Skeletal muscle satellite cell (primary cell): ENCODE results near the gene SEMG1. TPM values are rescaled to one million over a fixed set of nuclear protein-coding genes. Genes with fewer than 3 reads are reported as not detected.

ENCODE experiments used
- H3K27me3 ChIP-seq: 2 replicates; pipeline ENCODE4 v1.7.0; 2013; ENCODE audit warnings: low read length; ENCODE audit not compliant: control insufficient read depth, insufficient read depth
- H3K36me3 ChIP-seq: 2 replicates; pipeline ENCODE4 v1.7.0; 2013; ENCODE audit warnings: mild to moderate bottlenecking, control low read depth, low read length; ENCODE audit not compliant: insufficient read depth
- H3K4me1 ChIP-seq: 2 replicates; pipeline ENCODE4 v1.7.0; 2013; ENCODE audit warnings: low read length; ENCODE audit not compliant: control insufficient read depth, insufficient read depth
- H3K4me2 ChIP-seq: 2 replicates; pipeline ENCODE4 v1.7.0; 2013; ENCODE audit warnings: mild to moderate bottlenecking, low read length
- H3K4me3 ChIP-seq: 2 replicates; pipeline ENCODE4 v1.7.0; 2013; ENCODE audit warnings: low read length
- H3K9ac ChIP-seq: 2 replicates; pipeline ENCODE4 v1.7.0; 2013; ENCODE audit warnings: mild to moderate bottlenecking, low read depth, low read length, moderate library complexity
- H3K9me3 ChIP-seq: replicated peaks from 2 replicates; pipeline ENCODE4 v1.7.0; 2013; ENCODE audit warnings: mild to moderate bottlenecking, control low read depth, low read length
- total RNA-seq: library from RNA; depleted of rRNA; stranded (reverse); fragments of >200 nt; gene quantifications from 2 replicates; pipeline ENCODE4 v1.2.3, GENCODE V29; 2012; rRNA removed

The SEMG1 gene
- not detected in 2 replicates for total RNA-seq

- Histone ChIP-seq H3K4me2 (no peak within 1 kb of the TSS), H3K36me3 (no peaks in the 10 kb centered on the region), H3K4me3 (no peak within 1 kb of the TSS), H3K9ac (no peak within 1 kb of the TSS), H3K27me3 (peaks cover 13% of the 10 kb centered on the region), H3K9me3 (no peaks in the 10 kb centered on the region), H3K4me1 (no peaks in the 10 kb centered on the region)
Measured at GRCh38 chr20:45206725-45207124, at the start of gene SEMG1. Gene SEMG1 (plus strand): TSS chr20:45207033. CDS start chr20:45207054, 21 bp downstream.

- Histone ChIP-seq H3K27me3 (peaks cover 36% of the 10 kb centered on the region), H3K9me3 (no peaks in the 10 kb centered on the region), H3K36me3 (no peaks in the 10 kb centered on the region), H3K4me2 (no peak overlapping the region), H3K9ac (no peak overlapping the region), H3K4me1 (no peaks in the 10 kb centered on the region), H3K4me3 (no peak overlapping the region)
Measured at GRCh38 chr20:45157962-45158361, 48.9 kb upstream of the SEMG1 start.

DNA sequence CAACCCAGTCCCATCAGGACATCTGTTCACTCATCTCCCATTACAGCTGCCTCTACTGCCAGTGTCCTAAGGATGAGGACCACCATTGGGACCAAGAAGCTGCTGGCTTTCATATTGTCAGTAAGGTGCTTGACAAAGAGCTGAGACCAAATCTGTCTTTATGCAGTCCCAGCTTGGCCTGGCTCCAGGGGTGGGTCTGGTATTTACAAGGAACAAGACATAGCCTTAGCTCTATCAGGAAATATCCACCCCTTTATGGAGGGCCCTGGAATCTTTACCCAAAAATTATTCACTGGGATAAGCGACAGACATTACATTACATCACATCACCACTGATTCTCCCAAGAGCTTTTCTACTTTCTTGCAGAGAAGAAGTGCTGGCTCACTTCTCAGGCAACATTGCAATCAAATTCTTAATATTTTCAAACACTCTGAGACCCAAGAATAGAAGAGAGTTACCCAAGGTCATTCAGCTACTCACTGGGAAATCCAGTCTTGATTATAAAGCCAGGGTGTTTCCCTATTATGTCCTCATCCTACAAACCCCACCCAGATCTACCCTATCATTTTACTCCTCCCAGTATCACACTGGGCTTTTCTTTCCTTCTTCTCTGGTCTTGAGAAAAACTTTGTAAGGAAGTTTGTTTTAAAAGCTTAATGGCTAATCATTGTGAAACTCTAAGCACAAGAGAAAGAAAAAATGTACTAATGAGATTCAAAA is 43.6 kb upstream of the SEMG1 start:
- H3K9ac ChIP-seq, result no peak overlapping the region
- peaks cover 22% of the 10 kb centered on the region for H3K27me3 ChIP-seq
- H3K4me2 ChIP-seq, result no peak overlapping the region
- H3K36me3 ChIP-seq, result no peaks in the 10 kb centered on the region
- H3K4me1 ChIP-seq, result no peaks in the 10 kb centered on the region
- no peak overlapping the region for H3K4me3 ChIP-seq
- H3K9me3 ChIP-seq, result no peaks in the 10 kb centered on the region

DNA sequence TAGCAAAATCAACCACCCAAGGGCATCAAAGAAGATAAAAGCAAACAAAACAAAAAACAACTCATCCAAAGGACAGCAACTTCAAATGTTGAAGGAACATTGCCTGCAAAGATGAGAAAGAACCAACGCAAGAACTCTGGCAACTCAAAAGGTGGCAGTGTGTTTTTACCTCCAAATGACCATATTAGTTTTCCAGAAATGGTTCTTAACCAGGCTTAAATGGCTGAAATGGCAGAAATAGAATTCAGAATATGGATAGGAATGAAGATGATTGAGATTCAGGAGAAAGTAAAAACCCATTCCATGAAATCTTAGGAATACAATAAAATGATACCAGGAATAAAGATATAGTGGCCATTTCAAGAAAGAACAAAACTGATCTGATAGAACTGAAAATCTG is 41.9 kb upstream of the SEMG1 start:
- peaks cover 14% of the 10 kb centered on the region for H3K27me3 ChIP-seq
- H3K36me3 ChIP-seq, result no peaks in the 10 kb centered on the region
- H3K9me3 ChIP-seq, result no peaks in the 10 kb centered on the region
- no peaks in the 10 kb centered on the region for H3K4me1 ChIP-seq
- no peak overlapping the region for H3K4me2 ChIP-seq
- no peak overlapping the region for H3K9ac ChIP-seq
- no peak overlapping the region for H3K4me3 ChIP-seq

GRCh38 chr20:45173522-45173921 is 33.3 kb upstream of the SEMG1 start:
- Histone ChIP-seq H3K4me3 (no peak overlapping the region), H3K4me1 (no peaks in the 10 kb centered on the region), H3K9me3 (no peaks in the 10 kb centered on the region), H3K9ac (no peak overlapping the region), H3K4me2 (no peak overlapping the region), H3K36me3 (no peaks in the 10 kb centered on the region), H3K27me3 (peaks cover 41% of the 10 kb centered on the region)

DNA sequence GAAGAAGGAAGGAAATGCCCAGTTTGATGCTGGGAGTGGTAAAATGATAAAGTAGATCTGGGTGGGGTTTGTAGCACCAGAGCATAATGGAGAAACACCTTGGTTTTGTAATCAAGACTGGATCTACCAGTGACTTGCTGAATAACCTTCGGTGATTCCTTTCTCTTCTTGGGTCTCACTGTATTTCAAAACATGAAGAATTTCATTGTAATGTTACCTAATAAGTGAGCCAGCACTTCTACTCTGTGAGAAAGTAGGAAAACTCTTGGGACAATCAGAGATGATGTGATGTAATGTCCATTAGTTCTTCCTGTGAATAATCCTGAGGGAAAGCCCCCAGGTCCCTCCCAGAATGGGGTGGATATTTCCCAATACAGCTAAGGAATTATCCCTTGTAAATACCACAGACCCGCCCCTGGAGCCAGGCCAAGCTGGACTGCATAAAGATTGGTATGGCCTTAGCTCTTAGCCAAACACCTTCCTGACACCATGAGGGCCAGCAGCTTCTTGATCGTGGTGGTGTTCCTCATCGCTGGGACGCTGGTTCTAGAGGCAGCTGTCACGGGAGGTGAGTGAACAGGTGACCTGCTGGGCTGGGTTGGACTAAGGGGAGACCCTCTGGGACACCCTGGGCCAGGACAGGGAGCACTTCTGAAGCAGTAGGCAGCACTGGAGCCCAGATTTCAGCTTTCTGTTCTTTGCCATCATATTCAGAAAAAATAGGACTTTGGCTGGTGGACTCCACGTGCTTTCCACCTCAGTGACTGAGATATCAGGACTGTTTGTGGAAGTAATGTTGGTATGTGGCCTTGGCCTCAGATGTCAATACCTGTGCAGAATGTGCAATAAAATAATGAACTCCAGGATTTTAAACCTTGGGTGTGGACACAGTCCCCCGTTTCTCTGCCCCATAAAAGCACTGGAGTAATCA is 32.1 kb upstream of the SEMG1 start, which contains the start of gene PI3:
Gene PI3, plus strand, starts transcription at position 469 of the 931 bp plus-strand sequence. Its CDS starts 21 bp downstream, at position 490.
- H3K36me3 ChIP-seq, result no peaks in the 10 kb centered on the region
- no peak within 1 kb of the TSS for H3K4me2 ChIP-seq
- no peaks in the 10 kb centered on the region for H3K9me3 ChIP-seq
- H3K27me3 ChIP-seq, result peaks cover 49% of the 10 kb centered on the region
- H3K4me1 ChIP-seq, result no peaks in the 10 kb centered on the region
- no peak within 1 kb of the TSS for H3K4me3 ChIP-seq
- H3K9ac ChIP-seq, result no peak within 1 kb of the TSS

DNA sequence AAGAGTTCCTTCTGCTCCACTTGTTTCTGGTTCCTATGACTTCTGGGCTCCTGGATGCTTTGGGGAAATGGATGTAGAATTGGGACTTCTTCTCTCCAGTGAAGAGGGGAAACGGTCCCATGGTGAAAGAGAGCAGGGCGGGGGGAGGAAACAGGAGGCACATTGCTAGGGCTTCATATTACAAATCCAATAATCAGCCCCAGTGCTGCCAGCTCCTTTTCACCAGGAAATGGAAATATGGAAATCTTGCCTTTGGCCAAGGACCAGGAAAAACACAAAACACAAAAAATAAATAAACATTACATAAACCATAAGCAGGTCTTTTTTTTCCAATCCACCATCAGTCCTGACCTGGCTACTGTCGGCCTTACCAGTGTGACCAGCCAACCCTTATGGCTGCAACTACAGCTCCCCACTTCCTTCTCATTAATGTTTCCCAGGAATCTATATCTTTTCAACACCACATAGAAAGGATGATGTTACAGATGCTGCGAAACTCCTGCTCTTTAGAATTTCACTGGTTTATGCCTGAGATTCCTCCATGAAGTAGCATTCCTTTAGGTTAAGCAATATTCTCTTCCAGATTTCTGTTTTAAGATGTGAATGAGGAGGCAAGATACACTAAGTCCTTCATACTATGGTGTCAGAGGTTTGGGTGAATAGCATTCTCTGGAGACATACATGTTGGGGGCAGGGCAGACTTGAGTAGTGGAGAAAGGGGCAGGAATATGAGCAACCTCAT is 30.1 kb upstream of the SEMG1 start:
- Histone ChIP-seq H3K36me3 (no peaks in the 10 kb centered on the region), H3K9ac (no peak overlapping the region), H3K27me3 (peaks cover 43% of the 10 kb centered on the region)

GRCh38 chr20:45179166-45179565 is 27.7 kb upstream of the SEMG1 start:
- peaks cover 37% of the 10 kb centered on the region for H3K27me3 ChIP-seq
- no peaks in the 10 kb centered on the region for H3K36me3 ChIP-seq
- H3K4me1 ChIP-seq, result no peaks in the 10 kb centered on the region
- no peak overlapping the region for H3K9ac ChIP-seq
- H3K4me3 ChIP-seq, result no peak overlapping the region
- H3K9me3 ChIP-seq, result no peaks in the 10 kb centered on the region
- H3K4me2 ChIP-seq, result no peak overlapping the region

More for the DNA sequence above, 30.1 kb upstream of the SEMG1 start:
- Histone ChIP-seq H3K9me3 (no peaks in the 10 kb centered on the region), H3K4me3 (no peak overlapping the region), H3K4me2 (no peak overlapping the region), H3K4me1 (no peaks in the 10 kb centered on the region)

DNA sequence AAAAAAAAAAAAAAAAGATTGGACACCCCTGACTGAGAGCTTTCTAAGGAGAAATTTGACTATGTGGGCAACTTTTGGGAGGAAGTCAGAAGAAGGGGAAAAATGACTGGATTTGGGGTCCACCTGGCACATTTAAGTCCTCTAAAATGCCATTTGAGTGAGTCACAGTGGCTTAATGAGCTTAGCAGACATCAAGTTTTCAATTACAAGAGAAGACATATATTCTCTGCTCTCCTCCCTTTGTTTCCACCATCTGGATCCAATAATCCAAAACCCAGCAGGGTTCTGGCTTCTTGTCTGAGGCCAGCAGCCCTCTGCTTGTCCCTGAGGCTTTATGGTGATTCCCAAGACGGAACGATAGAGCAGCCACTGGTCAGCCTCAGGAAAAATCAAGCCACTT is 25.2 kb upstream of the SEMG1 start:
- H3K27me3 ChIP-seq, result peaks cover 27% of the 10 kb centered on the region
- H3K36me3 ChIP-seq, result no peaks in the 10 kb centered on the region
- H3K4me1 ChIP-seq, result no peaks in the 10 kb centered on the region
- H3K9ac ChIP-seq, result no peak overlapping the region
- no peak overlapping the region for H3K4me3 ChIP-seq
- H3K4me2 ChIP-seq, result no peak overlapping the region
- H3K9me3 ChIP-seq, result no peaks in the 10 kb centered on the region

- Histone ChIP-seq H3K4me3 (no peak overlapping the region), H3K36me3 (no peaks in the 10 kb centered on the region), H3K4me1 (no peaks in the 10 kb centered on the region), H3K27me3 (peaks cover 32% of the 10 kb centered on the region), H3K4me2 (no peak overlapping the region), H3K9me3 (no peaks in the 10 kb centered on the region), H3K9ac (no peak overlapping the region)
Measured at GRCh38 chr20:45183084-45183483, 23.7 kb upstream of the SEMG1 start.

- H3K36me3 ChIP-seq, result no peaks in the 10 kb centered on the region
- H3K9ac ChIP-seq, result no peak overlapping the region
- no peak overlapping the region for H3K4me3 ChIP-seq
Measured at GRCh38 chr20:45187693-45188092, 19.1 kb upstream of the SEMG1 start.

More at GRCh38 chr20:45187693-45188092, 19.1 kb upstream of the SEMG1 start:
- Histone ChIP-seq H3K9me3 (no peaks in the 10 kb centered on the region), H3K4me2 (no peak overlapping the region), H3K27me3 (peaks cover 35% of the 10 kb centered on the region), H3K4me1 (no peaks in the 10 kb centered on the region)
